Measurements from ENCODE around the gene GCG.

GRCh38 chr2:162138310-162138709, 13.7 kb downstream of the GCG start:
- TF ChIP-seq, protein P1, sequence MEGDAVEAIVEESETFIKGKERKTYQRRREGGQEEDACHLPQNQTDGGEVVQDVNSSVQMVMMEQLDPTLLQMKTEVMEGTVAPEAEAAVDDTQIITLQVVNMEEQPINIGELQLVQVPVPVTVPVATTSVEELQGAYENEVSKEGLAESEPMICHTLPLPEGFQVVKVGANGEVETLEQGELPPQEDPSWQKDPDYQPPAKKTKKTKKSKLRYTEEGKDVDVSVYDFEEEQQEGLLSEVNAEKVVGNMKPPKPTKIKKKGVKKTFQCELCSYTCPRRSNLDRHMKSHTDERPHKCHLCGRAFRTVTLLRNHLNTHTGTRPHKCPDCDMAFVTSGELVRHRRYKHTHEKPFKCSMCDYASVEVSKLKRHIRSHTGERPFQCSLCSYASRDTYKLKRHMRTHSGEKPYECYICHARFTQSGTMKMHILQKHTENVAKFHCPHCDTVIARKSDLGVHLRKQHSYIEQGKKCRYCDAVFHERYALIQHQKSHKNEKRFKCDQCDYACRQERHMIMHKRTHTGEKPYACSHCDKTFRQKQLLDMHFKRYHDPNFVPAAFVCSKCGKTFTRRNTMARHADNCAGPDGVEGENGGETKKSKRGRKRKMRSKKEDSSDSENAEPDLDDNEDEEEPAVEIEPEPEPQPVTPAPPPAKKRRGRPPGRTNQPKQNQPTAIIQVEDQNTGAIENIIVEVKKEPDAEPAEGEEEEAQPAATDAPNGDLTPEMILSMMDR (IDR thresholded peaks at IDR 0.05): no peak
- TF ChIP-seq EP300 (IDR thresholded peaks at IDR 0.05; ENCODE audit: low read depth) (no peak), POLR2A (IDR thresholded peaks at IDR 0.05) (no peak), POLR2AphosphoS5 (IDR thresholded peaks at IDR 0.05) (no peak)

All from transverse colon (tissue), 4 donors.